Activated naive CD8-positive, alpha-beta T cell treated with anti-CD3 and anti-CD28 coated beads for 36 hours (primary cell): ENCODE measurements around the gene RABL6. TPM values are rescaled to one million over a fixed set of nuclear protein-coding genes. Genes with fewer than 3 reads are reported as not detected.
"Not testable (repeated sequence)": the region's sequence is repeated elsewhere in the genome, so short reads cannot be mapped to it uniquely, and the experiment has no call there.

Experiments
- DNase-seq: peaks from one replicate; pipeline ENCODE4 v3.0.0; 2021
- H3K27ac Mint-ChIP-seq: one replicate; pipeline ENCODE4 v1.8.0; 2022; ENCODE audit warnings: mild to moderate bottlenecking, moderate library complexity, mixed read lengths
- H3K27me3 Mint-ChIP-seq: one replicate; pipeline ENCODE4 v1.8.0; 2022; ENCODE audit warnings: mild to moderate bottlenecking, mixed read lengths
- H3K36me3 Mint-ChIP-seq: one replicate; pipeline ENCODE4 v1.8.0; 2021; ENCODE audit warnings: mild to moderate bottlenecking, mixed read lengths
- H3K4me1 Mint-ChIP-seq: one replicate; pipeline ENCODE4 v1.8.0; 2021; ENCODE audit warnings: mixed read lengths
- H3K4me3 Mint-ChIP-seq: one replicate; pipeline ENCODE4 v1.8.0; 2022; ENCODE audit warnings: mild to moderate bottlenecking, moderate library complexity, mixed read lengths
- H3K9me3 Mint-ChIP-seq: one replicate; pipeline ENCODE4 v1.8.0; 2022; ENCODE audit warnings: mixed read lengths
- total RNA-seq, 2 experiments: library from RNA; stranded (reverse); gene quantifications; one replicate each; pipeline ENCODE4 v1.2.3, GENCODE V29; 2021

RABL6 gene
- total RNA-seq, 2 experiments from 2014 or later = 87.0 to 88.3 TPM

GRCh38 chr9:136829981-136830885 is 22.5 kb downstream of the RABL6 start:
- Mint-ChIP-seq H3K4me1 (no peaks in the 10 kb centered on the region), H3K9me3 (no peaks in the 10 kb centered on the region), H3K4me3 (no peak overlapping the region), H3K27ac (no peak overlapping the region), H3K27me3 (no peaks in the 10 kb centered on the region), H3K36me3 (peaks cover 2% of the 10 kb centered on the region)
- DNase-seq = no peak

DNA sequence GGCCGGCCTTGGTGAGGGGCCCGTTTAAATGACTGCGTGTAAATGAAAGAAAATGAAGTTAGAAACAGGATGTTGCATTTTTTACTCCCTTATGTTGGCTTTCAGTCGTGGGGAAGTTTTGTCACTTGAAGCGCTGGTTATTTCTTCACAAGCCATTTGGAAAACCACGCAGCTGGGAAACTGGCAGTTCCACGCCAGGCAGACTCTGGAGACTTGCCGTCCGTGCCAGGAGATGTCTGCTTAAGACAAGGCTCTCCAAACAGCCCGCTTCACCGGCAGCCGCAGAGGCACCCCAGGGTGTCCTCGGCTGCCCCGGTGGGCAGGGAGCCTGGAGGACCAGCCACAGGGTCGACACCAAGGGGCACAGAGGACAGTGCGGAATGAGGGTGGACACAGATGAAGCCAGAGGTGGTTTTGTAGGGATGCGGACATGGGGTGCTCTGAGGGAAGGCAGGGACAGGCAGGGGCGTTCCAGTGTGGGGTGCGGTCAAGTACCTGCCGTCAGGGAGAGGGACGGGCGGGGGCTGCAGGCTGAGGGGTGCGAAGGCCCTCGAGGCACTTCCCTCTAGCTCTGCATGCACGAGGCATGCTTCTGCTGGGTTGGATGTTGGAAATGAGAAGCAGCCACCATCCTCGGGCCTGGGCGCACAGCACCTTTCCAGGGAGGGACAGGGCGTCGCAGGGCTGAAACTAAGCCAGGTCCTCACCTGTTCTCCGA is 23.4 kb downstream of the RABL6 start:
- H3K27ac Mint-ChIP-seq = no peak overlapping the region
- H3K4me3 Mint-ChIP-seq = no peak overlapping the region
- peaks cover 2% of the 10 kb centered on the region for H3K36me3 Mint-ChIP-seq
- no peaks in the 10 kb centered on the region for H3K4me1 Mint-ChIP-seq
- H3K27me3 Mint-ChIP-seq = no peaks in the 10 kb centered on the region
- no peaks in the 10 kb centered on the region for H3K9me3 Mint-ChIP-seq
- DNase-seq = no peak

- Mint-ChIP-seq H3K27me3 (no peaks in the 10 kb centered on the region), H3K27ac (no peak overlapping the region), H3K4me3 (no peak overlapping the region), H3K9me3 (no peaks in the 10 kb centered on the region), H3K4me1 (no peaks in the 10 kb centered on the region), H3K36me3 (peaks cover 2% of the 10 kb centered on the region)
- DNase-seq = no peak
These were observed 24.0 kb downstream of the RABL6 start for GRCh38 chr9:136831720-136832104.

DNA sequence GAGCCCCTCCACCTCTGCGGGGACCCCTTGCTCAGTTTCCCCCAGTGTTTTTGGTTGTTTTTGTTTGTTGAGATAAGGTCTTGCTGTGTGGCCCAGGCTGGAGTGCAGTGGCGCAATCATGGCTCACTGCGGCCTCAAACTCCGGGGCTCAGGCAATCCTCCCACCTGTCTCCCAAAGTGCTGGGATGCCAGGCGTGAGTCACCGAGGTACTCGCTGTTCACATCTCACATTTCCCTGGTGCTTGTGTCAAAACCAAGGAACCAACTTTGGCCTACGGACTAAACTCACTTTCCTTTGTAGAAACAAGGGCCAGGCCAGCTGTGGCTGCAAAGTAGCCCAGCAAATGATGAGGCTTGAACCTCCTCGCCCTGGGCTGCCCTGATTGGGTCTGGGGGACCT is 24.8 kb downstream of the RABL6 start:
- Mint-ChIP-seq H3K27ac (no peak overlapping the region), H3K36me3 (peaks cover 2% of the 10 kb centered on the region), H3K27me3 (no peaks in the 10 kb centered on the region), H3K9me3 (no peaks in the 10 kb centered on the region), H3K4me1 (no peaks in the 10 kb centered on the region), H3K4me3 (no peak overlapping the region)
- DNase-seq = no peak

DNA sequence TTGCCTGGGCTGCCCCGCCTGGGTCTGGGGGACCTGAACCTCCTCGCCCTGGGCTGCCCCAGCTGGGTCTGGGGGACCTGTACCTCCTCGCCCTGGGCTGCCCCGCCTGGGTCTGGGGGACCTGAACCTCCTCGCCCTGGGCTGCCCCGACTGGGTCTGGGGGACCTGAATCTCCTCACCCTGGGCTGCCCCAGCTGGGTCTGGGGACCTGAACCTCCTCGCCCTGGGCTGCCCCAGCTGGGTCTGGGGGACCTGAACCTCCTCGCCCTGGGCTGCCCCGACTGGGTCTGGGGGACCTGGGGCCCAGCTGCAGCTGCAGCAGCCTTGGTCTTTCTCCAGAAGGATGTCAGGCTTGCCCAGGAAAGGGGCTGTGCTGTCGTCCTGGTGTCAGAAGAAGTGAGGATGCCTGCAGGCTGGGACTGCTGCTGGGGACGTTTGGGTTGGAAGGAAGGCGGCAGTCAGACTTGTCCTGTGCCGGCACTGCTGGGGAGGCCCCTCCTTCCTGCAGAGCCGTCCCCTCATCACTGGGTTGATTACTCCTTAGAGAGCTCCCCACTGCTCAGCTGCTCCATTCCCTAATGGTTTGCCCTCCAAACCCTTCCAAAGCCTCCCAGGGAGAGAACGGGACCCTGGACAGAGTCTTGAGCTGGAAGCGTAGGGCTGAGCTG is 25.8 kb downstream of the RABL6 start:
- H3K4me3 Mint-ChIP-seq, H3K27me3 Mint-ChIP-seq, H3K36me3 Mint-ChIP-seq, H3K4me1 Mint-ChIP-seq, H3K27ac Mint-ChIP-seq, DNase-seq, H3K9me3 Mint-ChIP-seq: not testable (repeated sequence)

GRCh38 chr9:136835162-136835931 is 27.6 kb downstream of the RABL6 start:
- Mint-ChIP-seq H3K27me3 (no peaks in the 10 kb centered on the region), H3K4me1 (no peaks in the 10 kb centered on the region), H3K36me3 (peaks cover 6% of the 10 kb centered on the region), H3K9me3 (no peaks in the 10 kb centered on the region), H3K4me3 (no peak overlapping the region), H3K27ac (no peak overlapping the region)
- no peak for DNase-seq

DNA sequence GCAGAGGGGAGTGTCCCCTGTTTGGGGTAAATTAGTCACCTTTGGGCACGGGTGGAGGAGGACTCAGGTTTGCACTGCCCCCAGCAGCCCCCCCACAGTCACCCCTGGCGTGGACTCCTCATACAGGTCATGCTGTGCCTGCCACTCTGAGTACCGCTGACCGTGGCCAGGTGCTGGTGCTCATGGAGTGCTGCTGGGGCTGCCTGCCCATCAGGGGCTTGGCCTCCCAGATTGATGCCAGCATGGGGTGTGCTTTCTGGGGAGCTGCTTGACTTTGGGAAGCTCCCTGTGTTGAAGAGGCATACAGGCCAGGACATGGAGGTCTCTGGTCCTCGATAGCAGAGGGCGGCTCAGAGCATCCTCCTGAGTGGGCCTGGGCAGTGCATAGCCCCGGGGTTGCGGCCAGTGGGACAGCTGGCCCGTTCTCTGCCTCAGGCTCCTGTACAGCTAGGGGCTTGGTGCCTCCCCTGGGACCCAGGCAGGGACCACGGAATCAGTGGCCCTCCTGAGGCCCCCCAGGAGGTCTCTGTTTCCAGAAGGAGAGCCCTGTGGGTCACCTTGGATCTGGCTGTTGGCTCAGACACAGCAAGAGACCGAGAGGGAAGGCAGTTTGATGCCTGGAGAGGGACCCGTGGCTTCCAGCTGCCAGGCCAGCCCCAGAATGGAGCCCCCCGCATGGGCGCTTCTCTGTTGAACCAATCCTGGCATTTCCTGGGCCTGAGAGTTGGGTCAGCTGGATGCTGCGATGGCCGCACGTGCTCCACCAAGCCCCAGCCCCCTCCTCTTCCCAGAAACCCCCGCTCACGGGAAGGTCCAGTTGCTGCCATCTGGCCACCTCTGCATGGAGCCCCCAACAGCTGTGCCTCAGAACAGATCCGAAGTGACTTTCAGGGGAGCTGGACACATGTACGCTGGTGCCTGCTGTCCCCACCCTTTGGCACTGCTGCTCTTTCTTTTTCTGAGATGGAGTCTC is 28.5 kb downstream of the RABL6 start:
- no peaks in the 10 kb centered on the region for H3K27me3 Mint-ChIP-seq
- H3K9me3 Mint-ChIP-seq = no peaks in the 10 kb centered on the region
- H3K27ac Mint-ChIP-seq = no peak overlapping the region

DNA sequence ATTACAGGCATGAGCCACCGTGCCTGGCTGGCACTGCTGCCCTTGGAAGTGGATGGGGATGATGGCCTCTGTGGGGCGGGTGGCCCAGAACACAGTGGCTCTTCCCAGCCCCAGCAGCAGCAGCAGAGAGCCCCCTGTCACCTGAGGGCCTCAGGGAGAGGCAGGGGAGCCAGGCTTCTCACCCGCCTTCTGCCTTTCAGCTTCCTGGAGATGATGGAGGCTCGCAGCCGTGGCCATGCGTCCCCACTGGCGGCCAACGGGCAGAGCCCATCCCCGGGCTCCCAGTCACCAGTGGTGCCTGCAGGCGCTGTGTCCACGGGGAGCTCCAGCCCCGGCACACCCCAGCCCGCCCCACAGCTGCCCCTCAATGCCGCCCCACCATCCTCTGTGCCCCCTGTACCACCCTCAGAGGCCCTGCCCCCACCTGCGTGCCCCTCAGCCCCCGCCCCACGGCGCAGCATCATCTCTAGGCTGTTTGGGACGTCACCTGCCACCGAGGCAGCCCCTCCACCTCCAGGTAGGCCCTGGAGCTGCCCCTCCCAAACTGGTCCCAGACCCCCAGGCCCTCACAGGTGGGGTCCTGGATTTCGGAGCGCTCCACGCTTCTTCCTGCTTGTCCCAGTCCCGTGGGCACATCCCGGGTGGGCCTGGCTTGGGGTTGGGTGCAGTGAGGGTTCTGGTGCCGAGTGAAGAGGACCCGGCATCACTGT is 29.6 kb downstream of the RABL6 start:
- H3K4me1 Mint-ChIP-seq = peaks cover 2% of the 10 kb centered on the region

More for the DNA sequence above, 28.5 kb downstream of the RABL6 start:
- no peak for DNase-seq
- Mint-ChIP-seq H3K36me3 (peaks cover 6% of the 10 kb centered on the region), H3K4me1 (no peaks in the 10 kb centered on the region), H3K4me3 (no peak overlapping the region)

DNA sequence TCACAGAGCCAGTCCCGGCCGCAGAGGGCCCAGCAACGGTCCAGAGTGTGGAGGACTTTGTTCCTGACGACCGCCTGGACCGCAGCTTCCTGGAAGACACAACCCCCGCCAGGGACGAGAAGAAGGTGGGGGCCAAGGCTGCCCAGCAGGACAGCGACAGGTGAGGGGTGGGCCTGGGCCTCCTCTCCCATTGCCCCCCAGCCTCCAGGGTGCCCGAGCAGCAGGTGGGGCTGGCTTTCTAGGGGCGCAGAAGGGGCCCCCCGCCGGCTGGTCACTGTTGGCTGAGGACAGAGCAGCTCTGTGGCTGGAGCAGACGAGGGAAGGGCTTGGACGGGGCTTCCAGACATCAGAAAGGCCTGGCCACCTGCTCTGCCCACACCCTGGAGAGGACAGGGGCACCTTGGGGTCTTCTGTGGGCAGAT is 30.1 kb downstream of the RABL6 start:
- not testable (repeated sequence) for H3K4me1 Mint-ChIP-seq, DNase-seq, H3K27me3 Mint-ChIP-seq, H3K27ac Mint-ChIP-seq, H3K36me3 Mint-ChIP-seq, H3K9me3 Mint-ChIP-seq, H3K4me3 Mint-ChIP-seq

More for the DNA sequence above, 29.6 kb downstream of the RABL6 start:
- Mint-ChIP-seq H3K4me3 (no peak overlapping the region), H3K27me3 (no peaks in the 10 kb centered on the region), H3K9me3 (no peaks in the 10 kb centered on the region), H3K36me3 (peaks cover 6% of the 10 kb centered on the region), H3K27ac (no peak overlapping the region)
- DNase-seq = no peak

DNA sequence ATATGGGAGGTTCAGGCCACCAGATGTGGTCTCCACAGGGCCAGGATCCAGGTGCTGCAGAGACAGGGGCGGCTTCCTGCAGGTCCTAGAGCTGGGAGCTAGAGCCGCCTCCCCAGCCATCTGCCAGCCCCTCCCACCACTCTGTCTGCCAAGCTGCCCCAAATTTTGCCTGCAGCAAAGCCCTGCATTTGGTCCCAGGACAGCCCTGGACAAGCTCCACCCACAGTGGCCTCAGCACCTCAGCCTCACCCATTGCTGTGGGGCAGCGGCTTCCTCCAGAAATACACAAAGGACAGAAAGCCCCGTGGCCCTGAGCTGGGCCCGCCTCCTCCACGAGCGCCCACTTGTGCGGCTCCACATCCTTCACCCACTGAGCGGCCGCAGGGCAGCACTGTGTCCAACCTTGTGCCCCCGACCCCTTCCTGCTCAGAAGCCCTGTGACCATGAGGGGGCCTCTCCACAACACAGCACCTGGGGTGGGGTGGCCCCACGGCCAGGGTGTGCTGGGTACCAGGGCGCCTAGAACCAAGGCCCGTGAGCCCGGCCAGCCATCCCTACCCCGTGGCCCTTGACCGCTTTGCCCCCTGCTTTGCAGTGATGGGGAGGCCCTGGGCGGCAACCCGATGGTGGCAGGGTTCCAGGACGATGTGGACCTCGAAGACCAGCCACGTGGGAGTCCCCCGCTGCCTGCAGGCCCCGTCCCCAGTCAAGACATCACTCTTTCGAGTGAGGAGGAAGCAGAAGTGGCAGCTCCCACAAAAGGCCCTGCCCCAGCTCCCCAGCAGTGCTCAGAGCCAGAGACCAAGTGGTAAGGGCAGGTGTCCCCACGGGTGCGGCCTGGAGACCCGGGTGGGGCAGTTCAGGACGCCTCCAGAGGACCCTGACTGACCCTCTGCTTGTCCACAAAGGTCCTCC is 30.8 kb downstream of the RABL6 start:
- DNase-seq = no peak
- Mint-ChIP-seq H3K4me1 (peaks cover 6% of the 10 kb centered on the region), H3K9me3 (no peaks in the 10 kb centered on the region)

GRCh38 chr9:136839229-136840139 is 31.7 kb downstream of the RABL6 start:
- DNase-seq = no peak
- Mint-ChIP-seq H3K4me1 (peaks cover 7% of the 10 kb centered on the region), H3K9me3 (no peaks in the 10 kb centered on the region), H3K27ac (no peak overlapping the region), H3K4me3 (no peak overlapping the region), H3K27me3 (no peaks in the 10 kb centered on the region), H3K36me3 (peaks cover 6% of the 10 kb centered on the region)

More for the DNA sequence above, 30.8 kb downstream of the RABL6 start:
- no peak overlapping the region for H3K4me3 Mint-ChIP-seq
- peaks cover 6% of the 10 kb centered on the region for H3K36me3 Mint-ChIP-seq
- H3K27ac Mint-ChIP-seq = no peak overlapping the region
- no peaks in the 10 kb centered on the region for H3K27me3 Mint-ChIP-seq
